PC-3 (cell line): Measurements from ENCODE around the gene NDC1. TPM values are rescaled to one million over a fixed set of nuclear protein-coding genes. Genes with fewer than 3 reads are reported as not detected.

ENCODE experiments used
- ATAC-seq: fragments of 200-7000 bp; cut with Tn5 transposase; 2 replicates; pipeline ENCODE4 v1.9.1; 2020; ENCODE audit warnings: mild to moderate bottlenecking, moderate library complexity
- BruUV-seq: library from RNA; stranded (reverse); fragments of 400-500 nt; replicated peaks from 2 replicates; lab custom pipeline; 2021; lab: Mats Ljungman, UMichigan
- CTCF ChIA-PET: fragments of 300-600 bp; sonication (Branson Sonifier 250); formaldehyde crosslinking; loops from one replicate; lab custom pipeline; 2022; ENCODE audit warnings: antibody characterized with exemption; lab: Charles Lee
- POLR2A ChIA-PET: fragments of 300-600 bp; sonication (Branson Sonifier 250); formaldehyde crosslinking; loops from one replicate; lab custom pipeline; 2022; ENCODE audit warnings: antibody characterized with exemption; ENCODE audit not compliant: unreplicated experiment; lab: Charles Lee
- DNase-seq: peaks from one replicate; pipeline ENCODE4 v3.0.0-alpha.2; 2015
- H2AFZ ChIP-seq: fragments of 300-600 bp; sonication (generic); 2 replicates; pipeline ENCODE4 v1.6.0; 2016; ENCODE audit warnings: antibody characterized with exemption, low read length
- H3F3A ChIP-seq: fragments of 300-600 bp; sonication (generic); one replicate; pipeline ENCODE4 v1.6.0; 2017; ENCODE audit warnings: antibody characterized with exemption, low read length, control low read depth, mild to moderate bottlenecking; ENCODE audit not compliant: unreplicated experiment
- H3K27ac ChIP-seq: fragments of 300-600 bp; sonication (generic); 2 replicates; pipeline ENCODE4 v1.5.1; 2016; ENCODE audit warnings: mild to moderate bottlenecking, low read length
- H3K27me3 ChIP-seq: fragments of 300-600 bp; sonication (generic); 2 replicates; pipeline ENCODE4 v1.6.1; 2016; ENCODE audit warnings: low read length, mixed read lengths
- H3K36me3 ChIP-seq: fragments of 300-600 bp; sonication (generic); 2 replicates; pipeline ENCODE4 v1.6.1; 2016; ENCODE audit warnings: low read depth, mixed run types, low read length, mixed read lengths
- H3K4me1 ChIP-seq: fragments of 300-600 bp; sonication (generic); 2 replicates; pipeline ENCODE4 v1.5.1; 2016; ENCODE audit warnings: low read length; ENCODE audit not compliant: insufficient read depth
- H3K4me2 ChIP-seq: fragments of 300-600 bp; sonication (generic); 2 replicates; pipeline ENCODE4 v1.6.0; 2016; ENCODE audit warnings: low read length
- H3K4me3 ChIP-seq: fragments of 300-600 bp; sonication (generic); 2 replicates; pipeline ENCODE4 v1.5.1; 2016; ENCODE audit warnings: mild to moderate bottlenecking, low read length, mixed read lengths
- H3K79me2 ChIP-seq: fragments of 300-600 bp; sonication (generic); 2 replicates; pipeline ENCODE4 v1.6.1; 2017; ENCODE audit warnings: low read length, mixed read lengths
- H3K9ac ChIP-seq: fragments of 300-600 bp; sonication (generic); 2 replicates; pipeline ENCODE4 v1.6.0; 2016; ENCODE audit warnings: mild to moderate bottlenecking, low read length
- H3K9me2 ChIP-seq: fragments of 300-600 bp; sonication (generic); replicated peaks from 2 replicates; pipeline ENCODE4 v1.6.1; 2016; ENCODE audit warnings: mixed run types, low read length, mixed read lengths
- H3K9me3 ChIP-seq: fragments of 300-600 bp; sonication (generic); 2 replicates; pipeline ENCODE4 v1.6.1; 2016; ENCODE audit warnings: low read length, mixed read lengths
- H4K20me1 ChIP-seq: fragments of 300-600 bp; sonication (generic); 2 replicates; pipeline ENCODE4 v1.6.1; 2016; ENCODE audit warnings: low read length, mixed read lengths
- CTCF ChIP-seq: fragments of 300-600 bp; sonication (generic); conservative IDR thresholded peaks from 2 replicates; pipeline ENCODE4 v1.5.1; 2017; ENCODE audit warnings: antibody characterized with exemption, low read depth, mild to moderate bottlenecking, low read length
- EZH2 ChIP-seq: fragments of 300-600 bp; sonication (generic); IDR thresholded peaks from one replicate; pipeline ENCODE4 v1.6.1; 2017; ENCODE audit warnings: antibody characterized with exemption, mild to moderate bottlenecking, low read length; ENCODE audit not compliant: unreplicated experiment
- EZH2phosphoT487 ChIP-seq: fragments of 300-600 bp; sonication (generic); IDR thresholded peaks from 2 replicates; pipeline ENCODE4 v1.6.1; 2018; ENCODE audit warnings: mild to moderate bottlenecking, antibody characterized with exemption, low read length, borderline replicate concordance
- intact Hi-C: fragments of 100-400 bp; cut with micrococcal nuclease; formaldehyde crosslinking; loops from 2 replicates; pipeline ENCODE4 v1.9.0; 2023
- total RNA-seq: library from RNA; depleted of rRNA; stranded (reverse); fragments of >200 nt; gene quantifications from 2 replicates; pipeline ENCODE4 v1.2.3, GENCODE V29; 2014

Gene NDC1
- total RNA-seq, 1 experiment from 2014 or later: 63.6 TPM

- DNase-seq (peak; percentile 43), ATAC-seq (peak; percentile 84)
- H3K4me1 ChIP-seq: no peaks in the 10 kb centered on the region
- peaks cover 3% of the 10 kb centered on the region; the same call in 1 of the 2 replicates for H3K36me3 ChIP-seq
- H3K4me2 ChIP-seq: no peak overlapping the region
- CTCF ChIA-PET: interaction anchor here (0.5 to 0.7 kb wide), 2 partner anchors 91 to 539 kb away, joined by 3 to 13 read pairs; no protein-coding TSS in a partner anchor
- POLR2A ChIA-PET: interaction anchor here (0.6 kb wide), 1 partner anchor 20 kb away, joined by 5 read pairs; no protein-coding TSS in a partner anchor
- H4K20me1 ChIP-seq: no peaks in the 10 kb centered on the region
- no peaks in the 10 kb centered on the region for H3K79me2 ChIP-seq
- H3K9me3 ChIP-seq: no peaks in the 10 kb centered on the region
- no peak overlapping the region for H3K4me3 ChIP-seq
- H3K27ac ChIP-seq: no peak overlapping the region
- H3K9me2 ChIP-seq: no peaks in the 10 kb centered on the region
- no TSS peak for BruUV-seq
- no peaks in the 10 kb centered on the region for H3K27me3 ChIP-seq
- H2AFZ ChIP-seq: no peak overlapping the region
- intact Hi-C loops: loop anchor here (10.0 kb wide), 1 partner anchor 186 kb away; the partner anchor contains the start of genes TCEANC2 and TMEM59
- no peaks in the 10 kb centered on the region for H3F3A ChIP-seq
- no peak overlapping the region for H3K9ac ChIP-seq
- TF ChIP-seq CTCF: no peak
- TF ChIP-seq EZH2: no peak
- no peak for TF ChIP-seq EZH2phosphoT487
These were observed 30.5 kb upstream of the NDC1 start for GRCh38 chr1:53868565-53868964.

DNA sequence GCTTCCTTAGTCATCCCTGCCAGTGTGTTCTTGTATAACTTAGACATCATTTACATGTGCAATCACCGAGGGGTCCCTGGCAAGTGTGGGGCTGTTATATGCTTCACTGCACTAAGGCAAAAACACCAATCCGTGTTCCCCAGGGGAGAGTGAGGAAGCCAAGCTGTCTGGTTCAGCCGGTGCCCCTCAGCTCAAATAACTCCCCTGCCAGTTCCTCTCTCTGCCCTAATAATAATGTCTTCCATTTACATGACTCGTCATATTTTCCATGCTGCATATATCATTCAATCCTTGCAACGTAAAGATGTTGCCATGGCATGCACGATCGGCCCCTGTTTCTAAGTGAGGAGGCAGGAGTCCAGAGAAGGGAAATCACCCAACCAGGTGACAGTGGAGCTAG lies 24.4 kb upstream of the NDC1 start:
- no peaks in the 10 kb centered on the region for H3F3A ChIP-seq
- H3K9ac ChIP-seq: no peak overlapping the region
- no peak for TF ChIP-seq CTCF
- ATAC-seq (no peak), DNase-seq (no peak)
- intact Hi-C loops: loop anchor here (10.0 kb wide), 1 partner anchor 192 kb away; the partner anchor contains the start of genes TCEANC2 and TMEM59
- no peak overlapping the region for H3K4me3 ChIP-seq
- no peak overlapping the region for H3K27ac ChIP-seq
- H3K27me3 ChIP-seq: no peaks in the 10 kb centered on the region
- no peaks in the 10 kb centered on the region for H4K20me1 ChIP-seq
- no peak overlapping the region for H3K4me2 ChIP-seq
- ChIA-PET POLR2A (interaction anchor here (0.6 kb wide), 1 partner anchor 141 kb away, joined by 4 read pairs; no protein-coding TSS in a partner anchor), CTCF (no interaction called here)
- H2AFZ ChIP-seq: no peak overlapping the region
- no peaks in the 10 kb centered on the region for H3K9me3 ChIP-seq
- no peaks in the 10 kb centered on the region for H3K9me2 ChIP-seq
- H3K79me2 ChIP-seq: no peaks in the 10 kb centered on the region
- no peaks in the 10 kb centered on the region for H3K4me1 ChIP-seq
- BruUV-seq: no TSS peak
- peaks cover 3% of the 10 kb centered on the region; the same call in 1 of the 2 replicates for H3K36me3 ChIP-seq

DNA sequence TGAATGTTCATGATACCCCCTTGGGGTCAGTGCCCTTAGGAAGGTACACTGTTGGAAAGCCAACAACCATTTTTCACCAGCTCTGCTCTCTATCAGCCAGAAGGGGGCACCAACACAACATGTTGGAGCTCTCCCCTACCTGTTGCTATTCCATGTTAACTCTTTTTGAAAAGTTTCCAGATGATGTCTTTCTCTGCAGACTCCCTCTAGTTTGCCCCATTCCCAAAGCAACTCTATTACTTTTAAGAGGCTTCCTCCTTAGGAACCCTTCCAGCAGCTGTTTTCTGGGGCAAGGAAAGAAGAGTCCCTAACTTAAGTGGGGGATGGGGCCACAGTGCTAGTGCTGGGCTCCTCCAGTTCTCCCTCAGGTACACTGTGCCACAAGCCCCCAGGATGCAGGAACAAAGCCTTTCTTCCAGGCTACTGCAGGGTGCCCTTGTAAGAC lies 22.9 kb upstream of the NDC1 start:
- H3K36me3 ChIP-seq: peaks cover 2% of the 10 kb centered on the region; the same call in 1 of the 2 replicates
- ATAC-seq (peak; percentile 90), DNase-seq (peak; percentile 78)
- H4K20me1 ChIP-seq: no peaks in the 10 kb centered on the region
- peak; percentile 93 for TF ChIP-seq CTCF
- no peak for TF ChIP-seq EZH2phosphoT487
- no peak overlapping the region for H3K4me3 ChIP-seq
- H3K27me3 ChIP-seq: no peaks in the 10 kb centered on the region
- no peaks in the 10 kb centered on the region for H3K9me2 ChIP-seq
- no peak overlapping the region for H2AFZ ChIP-seq
- no TSS peak for BruUV-seq
- no peaks in the 10 kb centered on the region for H3F3A ChIP-seq
- H3K4me2 ChIP-seq: no peak overlapping the region
- CTCF ChIA-PET: interaction anchor here (0.5 to 1.0 kb wide), 4 partner anchors 10 to 414 kb away, joined by 3 to 9 read pairs (median 4); partner anchors contain the start of genes IFT25 and LRRC42
- no peak overlapping the region for H3K27ac ChIP-seq
- H3K4me1 ChIP-seq: no peaks in the 10 kb centered on the region
- POLR2A ChIA-PET: no interaction called here
- no peaks in the 10 kb centered on the region for H3K9me3 ChIP-seq
- no peaks in the 10 kb centered on the region for H3K79me2 ChIP-seq
- intact Hi-C loops: loop anchor here (1.0 to 10.0 kb wide), 2 partner anchors 98 to 194 kb away; partner anchors contain the start of genes TCEANC2 and TMEM59
- no peak overlapping the region for H3K9ac ChIP-seq
